ENCODE measurements around the gene MXD3.
A peak's percentile ranks its signal among the peaks of the same experiment; 100 is the strongest.

The MXD3 gene

GRCh38 chr5:177304392-177305119, 7.1 kb downstream of the MXD3 start:
- no peak for TF ChIP-seq CTCF (IDR thresholded peaks at IDR 0.05; ENCODE audit: borderline replicate concordance, control extremely low read depth, extremely low read depth, insufficient read depth, missing control alignments)
- DNase-seq (ENCODE audit: low spot score): peak; percentile 43
- in situ Hi-C loops (cut with MboI; ENCODE audit: low sequenced_read_pairs, unreplicated experiment): no loop called here

GRCh38 chr5:177303925-177304391, 7.7 kb downstream of the MXD3 start:
- peak; percentile 29 for DNase-seq (ENCODE audit: low spot score)
- no peak for TF ChIP-seq CTCF (IDR thresholded peaks at IDR 0.05; ENCODE audit: borderline replicate concordance, control extremely low read depth, extremely low read depth, insufficient read depth, missing control alignments)
- in situ Hi-C loops (cut with MboI; ENCODE audit: low sequenced_read_pairs, unreplicated experiment): no loop called here

- peak; percentile 15 for TF ChIP-seq CTCF (IDR thresholded peaks at IDR 0.05; ENCODE audit: borderline replicate concordance, control extremely low read depth, extremely low read depth, insufficient read depth, missing control alignments)
- peak; percentile 93 for DNase-seq (ENCODE audit: low spot score)
- in situ Hi-C loops (cut with MboI; ENCODE audit: low sequenced_read_pairs, unreplicated experiment): no loop called here
These were observed 8.4 kb downstream of the MXD3 start, which contains the start of the genes PRELID1 and RAB24 for GRCh38 chr5:177303121-177303924. PRELID1 (plus strand) TSS chr5:177303799; CDS start chr5:177303986, 187 bp downstream. RAB24 (minus strand) TSS chr5:177303719; CDS start chr5:177303288, 431 bp downstream.

- no peak for DNase-seq (ENCODE audit: low spot score)
- in situ Hi-C loops (cut with MboI; ENCODE audit: low sequenced_read_pairs, unreplicated experiment): no loop called here
- no peak for TF ChIP-seq CTCF (IDR thresholded peaks at IDR 0.05; ENCODE audit: borderline replicate concordance, control extremely low read depth, extremely low read depth, insufficient read depth, missing control alignments)
These were observed 9.2 kb downstream of the MXD3 start for GRCh38 chr5:177302354-177303110.

GRCh38 chr5:177301503-177302165, 10.1 kb downstream of the MXD3 start:
- TF ChIP-seq CTCF (IDR thresholded peaks at IDR 0.05; ENCODE audit: borderline replicate concordance, control extremely low read depth, extremely low read depth, insufficient read depth, missing control alignments): no peak
- DNase-seq (ENCODE audit: low spot score): no peak
- in situ Hi-C loops (cut with MboI; ENCODE audit: low sequenced_read_pairs, unreplicated experiment): no loop called here

All from GM13976 (cell line).